GM21515 (cell line): ENCODE data around the gene VN1R5.
"Not testable (repeated sequence)": the region's sequence is repeated elsewhere in the genome, so short reads cannot be mapped to it uniquely, and the experiment has no call there.

ENCODE experiments used
- ATAC-seq: cut with Tn5 transposase; IDR thresholded peaks from one replicate; pipeline ENCODE4 v1.9.1; 2021; ENCODE audit not compliant: unreplicated experiment

VN1R5 gene

DNA sequence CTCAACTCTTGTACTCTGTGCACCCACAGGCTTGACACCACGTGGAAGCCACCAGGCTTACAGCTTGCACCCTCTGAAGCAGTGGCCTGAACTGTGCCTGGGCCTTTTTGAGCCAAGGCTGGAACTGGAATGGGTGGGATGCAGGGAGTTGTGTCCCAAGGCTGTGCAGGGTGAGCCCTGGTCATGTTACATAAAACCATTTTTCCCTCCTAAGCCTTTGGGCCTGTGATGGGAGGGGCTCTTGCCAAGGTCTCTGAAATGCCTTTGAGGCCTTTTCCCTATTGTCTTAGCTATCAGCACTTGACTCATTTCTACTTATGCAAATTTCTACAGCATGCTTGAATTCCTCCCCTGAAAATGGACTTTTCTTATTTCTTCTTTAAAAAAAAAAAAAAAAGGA, 14.1 kb downstream of the VN1R5 start:
- ATAC-seq: no peak

DNA sequence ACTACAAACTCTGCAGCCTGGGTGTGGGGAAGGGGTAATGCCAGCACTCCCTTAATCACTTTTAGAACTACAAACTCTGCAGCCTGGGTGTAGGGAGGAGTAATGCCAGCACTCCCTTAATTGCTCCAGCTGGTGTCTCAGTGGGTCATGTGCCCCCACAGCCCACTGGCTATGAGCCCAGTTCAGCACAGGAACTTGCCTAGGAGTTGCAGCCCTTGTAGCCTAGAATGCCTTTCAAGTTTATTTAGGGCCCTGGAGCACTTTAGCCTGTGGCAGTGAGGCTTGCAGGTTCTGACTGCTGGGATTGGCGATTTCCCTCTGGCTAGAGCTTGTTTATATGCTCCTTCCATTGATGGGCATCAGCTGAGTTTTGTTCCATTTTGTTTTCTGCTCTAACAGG, 17.1 kb downstream of the VN1R5 start:
- no peak for ATAC-seq

DNA sequence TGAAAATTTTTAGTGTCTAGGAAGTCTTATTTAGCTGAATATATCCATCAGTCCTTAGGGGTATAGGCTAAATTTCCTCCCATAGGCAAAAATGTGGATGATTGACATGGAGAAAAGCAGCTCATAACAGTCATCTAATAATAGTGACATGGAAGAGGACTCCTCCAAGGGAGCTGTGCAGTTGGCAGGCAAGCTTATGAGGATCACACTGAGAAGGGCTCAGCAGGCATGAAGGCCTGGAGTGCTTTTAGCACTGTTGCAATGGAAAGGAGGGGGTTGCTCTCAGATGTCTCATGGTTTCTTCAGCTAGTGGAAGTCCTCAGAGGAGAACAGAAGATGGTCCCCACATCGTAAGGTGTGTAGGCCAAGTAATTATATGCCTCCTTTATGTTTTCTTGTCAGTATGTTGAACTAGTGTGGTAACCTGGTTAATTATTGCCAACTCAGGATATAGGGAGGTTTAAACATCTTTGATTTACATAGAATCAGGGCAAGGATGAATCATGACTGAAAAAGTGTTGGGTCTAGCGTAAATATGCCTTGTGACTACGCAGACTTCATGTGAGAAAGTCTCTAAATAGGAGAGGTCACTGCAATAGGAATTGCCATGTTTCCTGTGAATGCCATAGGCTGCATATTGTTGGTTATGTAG, 18.9 kb downstream of the VN1R5 start:
- ATAC-seq: no peak

DNA sequence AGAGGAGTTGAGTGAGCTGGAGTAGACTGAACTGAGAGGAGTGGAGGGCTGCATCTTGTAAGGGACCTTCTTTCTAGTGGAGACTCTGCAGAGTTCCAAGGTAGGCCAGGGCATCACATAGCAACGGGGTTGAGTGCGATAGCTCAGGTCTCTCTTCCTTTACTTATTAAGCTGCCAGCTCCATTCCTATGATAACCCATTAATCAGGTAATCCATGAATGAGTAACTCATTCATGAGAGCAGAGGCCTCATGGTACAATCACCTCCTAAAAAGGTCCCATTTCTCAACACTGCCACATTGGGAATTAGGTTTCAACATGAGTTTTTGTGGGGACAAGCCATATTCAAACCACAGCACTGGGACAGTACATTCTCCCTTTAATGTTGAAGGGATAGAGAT, 21.3 kb downstream of the VN1R5 start:
- no peak for ATAC-seq

DNA sequence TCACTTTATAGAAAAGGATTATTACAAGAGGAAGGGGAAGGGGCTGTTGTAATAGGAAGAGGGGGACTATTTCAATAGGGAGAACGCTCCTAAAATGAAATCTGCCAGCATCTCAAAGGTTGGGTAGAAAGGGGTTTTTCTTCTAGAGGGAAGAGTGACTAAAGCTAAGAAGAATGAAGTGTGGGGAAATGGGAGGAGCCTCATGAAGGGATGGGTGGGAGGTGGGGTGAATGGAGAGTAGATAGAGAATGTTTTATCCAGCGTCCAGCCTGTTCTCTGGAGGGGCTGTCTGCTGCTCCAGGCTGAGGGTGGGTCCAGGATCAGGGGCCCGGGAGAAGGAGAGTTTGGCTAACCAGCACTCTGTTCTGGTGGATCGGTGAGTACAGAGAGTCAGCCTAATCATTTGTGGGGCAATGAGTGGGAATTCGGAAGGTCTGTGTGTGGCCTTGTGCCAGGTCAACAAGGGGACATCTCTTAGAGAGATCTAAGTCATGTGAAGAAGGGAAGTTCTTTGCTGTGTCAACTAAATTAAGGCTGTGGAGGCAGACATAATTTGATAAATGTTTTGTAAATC, 25.2 kb downstream of the VN1R5 start:
- ATAC-seq: no peak

DNA sequence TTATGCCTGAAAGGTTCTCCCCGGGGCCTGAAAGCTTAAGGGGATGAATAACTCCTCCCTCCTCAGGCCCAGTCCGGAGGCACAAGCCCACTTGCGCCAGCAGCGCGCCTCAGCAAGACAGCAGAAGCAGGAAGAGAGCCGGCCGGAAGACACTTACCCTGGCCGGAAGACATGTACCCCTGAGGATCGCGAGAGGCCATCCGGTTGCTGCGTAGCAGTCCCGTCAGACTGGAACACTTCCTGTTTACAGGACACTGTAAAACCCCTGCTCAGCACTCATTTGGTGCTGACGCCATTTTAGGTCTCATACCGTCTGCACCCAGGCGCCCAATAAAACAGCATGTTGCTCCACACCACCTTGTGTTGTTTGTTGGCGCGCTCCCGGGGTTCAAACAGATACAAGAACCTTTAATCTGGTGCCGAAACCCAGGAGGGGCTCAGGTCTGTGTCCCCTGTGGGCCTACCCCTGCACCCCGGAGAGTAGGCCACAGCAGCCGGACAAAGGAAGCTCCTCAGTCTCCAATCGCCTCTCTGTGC, 30.3 kb downstream of the VN1R5 start:
- ATAC-seq: no peak

DNA sequence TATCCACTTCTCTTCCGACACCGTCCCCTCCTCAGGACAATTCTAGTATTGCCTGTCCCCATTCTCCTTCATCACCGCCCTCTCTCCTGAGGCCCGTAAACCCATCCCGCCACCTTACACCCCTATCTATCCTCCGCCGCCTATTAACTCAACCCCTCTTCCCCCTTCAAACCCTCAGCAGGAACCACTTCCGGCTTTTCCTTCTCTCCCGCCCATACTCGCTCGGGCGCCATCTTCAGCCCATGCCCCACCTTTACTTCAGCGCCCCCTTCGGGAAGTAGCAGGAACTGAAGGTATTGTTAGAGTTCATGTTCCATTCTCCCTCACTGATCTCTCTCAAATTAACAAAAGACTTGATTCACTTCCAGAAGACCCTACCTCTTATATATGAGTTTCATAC, 31.6 kb downstream of the VN1R5 start:
- no peak for ATAC-seq

DNA sequence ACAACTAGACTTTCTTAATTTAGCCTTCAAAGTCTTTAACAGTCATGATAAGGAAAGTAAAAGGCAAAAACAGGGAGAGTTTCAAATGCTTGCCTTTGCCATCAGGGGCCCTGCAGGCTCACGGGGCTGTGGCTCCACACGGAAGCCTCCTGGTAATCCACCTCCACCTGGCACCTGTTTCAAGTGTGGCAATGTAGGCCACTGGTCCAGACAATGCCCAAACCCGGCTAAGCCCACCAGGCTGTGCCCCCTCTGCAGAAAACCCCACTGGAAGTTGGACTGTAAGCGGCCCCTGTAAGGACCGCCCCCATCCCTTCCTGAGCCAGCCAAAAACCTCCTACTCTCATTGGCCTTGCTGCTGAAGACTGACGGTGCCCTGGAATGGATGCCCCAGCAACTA, 32.5 kb downstream of the VN1R5 start:
- no peak for ATAC-seq

DNA sequence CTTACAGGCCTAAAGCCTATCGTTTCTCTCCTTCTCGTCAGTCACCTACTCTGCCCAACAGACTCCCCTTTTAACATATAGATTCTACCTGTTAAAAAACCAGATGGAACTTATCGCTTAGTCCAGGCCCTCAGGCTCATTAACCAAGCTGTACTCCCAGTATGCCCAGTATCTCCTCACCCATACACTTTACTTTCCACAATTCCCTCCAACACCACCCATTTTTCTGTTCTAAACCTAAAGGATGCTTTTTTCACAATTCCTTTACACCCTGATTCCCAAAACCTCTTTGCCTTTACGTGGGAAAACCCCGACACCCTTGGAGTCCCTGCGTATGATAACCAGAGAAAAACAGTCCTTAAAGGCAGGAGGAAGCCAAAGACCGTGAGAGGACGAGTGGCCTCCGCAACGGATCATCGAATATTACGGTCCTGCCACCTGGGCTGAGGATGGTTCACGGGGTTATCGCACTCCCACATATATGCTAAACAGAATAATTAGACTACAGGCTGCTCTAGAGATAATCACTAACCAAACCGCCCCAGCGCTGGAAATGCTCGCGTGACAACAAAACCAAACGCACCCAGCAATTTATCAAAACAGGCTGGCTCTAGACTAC, 33.5 kb downstream of the VN1R5 start:
- not testable (repeated sequence) for ATAC-seq

DNA sequence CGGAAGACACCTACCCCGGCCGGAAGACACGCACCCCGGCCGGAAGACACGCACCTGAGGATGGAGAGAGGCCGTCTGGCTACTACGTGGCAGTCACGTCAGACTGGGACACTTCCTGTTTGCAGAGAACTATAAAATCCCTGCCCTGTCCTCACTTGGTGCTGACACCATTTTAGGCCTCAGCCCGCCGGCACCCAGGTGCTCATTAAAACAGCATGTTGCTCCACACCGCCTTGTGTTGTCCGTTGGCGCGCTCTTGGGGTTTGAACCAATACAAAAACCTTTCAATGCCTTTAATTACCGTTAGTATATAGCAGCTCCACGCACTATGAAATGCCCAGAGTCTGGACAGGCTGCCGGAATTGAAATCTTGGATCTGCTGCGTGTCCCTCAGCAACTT, 34.7 kb downstream of the VN1R5 start:
- ATAC-seq: no peak

DNA sequence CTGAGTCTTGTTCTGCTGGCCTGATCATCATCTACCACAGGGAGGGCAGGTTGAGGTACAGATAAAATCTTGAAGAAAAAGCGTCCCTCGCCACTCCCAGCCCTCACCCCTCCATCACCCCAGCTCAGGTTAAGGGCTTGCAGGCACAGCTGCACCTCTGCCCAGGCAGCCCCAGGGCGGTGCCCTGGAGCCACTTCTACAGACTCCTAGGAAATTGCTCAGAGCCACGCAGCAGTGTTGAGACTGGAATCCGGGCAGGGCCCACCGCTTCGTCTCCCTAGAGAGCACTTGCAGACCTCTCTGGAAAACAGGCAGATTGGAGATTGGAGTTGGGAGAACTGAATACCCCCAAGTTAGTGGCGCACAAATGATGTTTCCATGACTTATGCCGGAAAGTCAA, 35.3 kb downstream of the VN1R5 start:
- no peak for ATAC-seq

DNA sequence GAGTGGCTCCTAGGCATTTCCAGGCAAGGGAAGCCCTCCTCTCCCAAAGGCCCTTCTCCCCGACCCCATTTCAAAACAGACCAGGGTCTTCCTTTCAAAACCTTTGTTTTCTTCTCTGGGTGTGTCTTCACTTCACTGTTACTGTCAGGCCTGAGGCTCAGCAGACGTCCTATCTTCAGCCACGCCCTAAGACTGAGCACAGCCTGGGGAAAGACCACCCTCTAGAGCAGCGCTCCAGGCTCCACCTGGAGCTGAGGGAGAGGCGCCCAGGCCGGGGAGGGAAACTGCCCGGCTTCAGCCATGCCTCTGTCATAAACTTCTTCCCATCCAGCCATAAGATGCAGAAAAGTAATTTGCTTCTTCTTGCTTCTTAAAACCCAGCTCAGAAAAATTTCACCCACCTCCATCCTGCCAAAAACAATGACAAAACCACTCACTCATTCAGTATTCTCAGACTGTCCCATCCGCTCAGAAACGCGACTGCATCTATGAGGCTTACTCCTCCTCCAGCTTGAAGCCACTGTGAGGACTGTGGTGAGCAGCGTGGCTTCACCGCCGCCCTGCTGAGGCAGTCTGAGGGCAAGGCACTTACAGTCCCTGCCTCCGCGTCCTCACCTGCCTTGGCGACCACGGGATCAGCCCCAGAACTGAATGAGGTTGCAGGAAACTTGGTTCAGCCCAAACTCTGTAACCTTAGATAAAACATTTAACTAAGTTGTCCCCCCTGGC, 36.1 kb downstream of the VN1R5 start:
- ATAC-seq: no peak

DNA sequence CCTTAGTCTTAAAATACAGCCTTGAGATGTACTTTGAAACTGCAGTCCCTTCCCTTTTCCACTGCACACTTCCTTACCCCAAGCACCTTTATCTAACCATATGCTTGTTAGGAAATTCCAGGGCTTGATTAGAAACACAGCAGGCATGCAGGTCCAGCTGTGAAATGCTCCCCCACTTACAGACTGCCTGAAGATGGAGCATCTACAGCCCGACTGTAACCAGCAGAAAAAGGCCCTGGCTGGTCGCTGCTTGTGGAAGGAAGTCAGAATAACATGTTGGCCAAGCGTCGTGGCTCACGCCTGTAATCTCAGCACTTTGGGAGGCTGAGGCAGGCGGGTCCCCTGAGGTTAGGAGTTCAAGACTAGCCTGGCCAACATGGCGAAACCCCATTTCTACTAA, 37.2 kb downstream of the VN1R5 start:
- no peak for ATAC-seq

DNA sequence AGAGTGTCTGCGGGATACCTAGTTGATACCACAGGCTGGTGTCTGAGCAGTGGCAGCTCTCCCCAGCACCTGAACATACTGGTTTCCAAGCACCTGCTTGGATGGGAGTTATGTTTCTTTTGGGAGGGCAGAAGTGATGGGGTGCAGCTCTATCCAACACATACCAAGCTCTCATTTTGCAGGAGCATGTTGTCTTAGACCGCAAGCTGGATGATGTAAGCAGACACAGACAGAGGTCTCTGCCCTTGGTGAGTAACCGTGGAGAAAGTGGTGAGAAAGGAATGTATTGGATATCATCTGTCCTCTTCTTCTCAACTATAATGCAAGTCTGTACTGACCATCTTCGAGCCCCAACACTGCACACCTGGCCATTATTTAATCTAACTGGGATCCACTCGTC, 38.4 kb downstream of the VN1R5 start:
- ATAC-seq: no peak

DNA sequence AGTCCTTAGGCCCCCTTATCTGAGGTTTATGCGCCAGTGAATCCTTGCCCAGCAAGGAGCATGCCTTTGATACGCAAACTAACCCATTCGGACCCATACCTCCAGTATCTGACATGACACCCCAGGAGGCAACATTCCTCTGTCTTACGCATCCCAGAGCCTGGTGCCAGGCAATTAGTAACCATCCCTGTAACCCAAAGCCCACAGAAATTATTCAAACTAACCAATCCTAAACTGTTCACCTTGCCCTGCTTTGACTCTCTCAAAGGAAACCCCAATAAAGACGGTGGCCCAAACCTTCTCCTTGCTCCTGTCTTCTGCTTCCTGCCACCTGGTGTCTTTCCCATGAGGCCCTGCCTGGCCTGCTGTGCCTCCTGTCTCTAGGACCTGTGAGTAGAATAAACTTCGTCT, 39.4 kb downstream of the VN1R5 start:
- no peak for ATAC-seq

DNA sequence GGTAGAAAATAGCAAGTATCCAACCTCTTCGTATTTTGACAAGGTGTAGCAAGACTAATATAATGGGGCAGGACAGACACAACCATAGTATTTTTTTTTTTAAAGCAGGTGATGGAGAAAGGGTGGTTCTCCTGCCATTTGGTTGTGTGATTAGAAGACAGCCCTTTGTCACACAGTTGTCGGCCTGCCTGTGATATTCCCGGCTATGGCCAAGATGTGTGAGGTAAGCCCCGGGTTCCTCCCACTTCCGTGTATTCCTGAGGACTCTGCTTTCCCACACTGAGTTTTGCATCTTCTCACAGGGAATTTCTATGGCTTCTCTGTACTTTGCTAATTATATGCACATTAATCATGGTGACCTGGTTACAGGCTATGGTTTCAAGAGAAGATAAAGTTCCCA, 39.9 kb downstream of the VN1R5 start:
- ATAC-seq: no peak

DNA sequence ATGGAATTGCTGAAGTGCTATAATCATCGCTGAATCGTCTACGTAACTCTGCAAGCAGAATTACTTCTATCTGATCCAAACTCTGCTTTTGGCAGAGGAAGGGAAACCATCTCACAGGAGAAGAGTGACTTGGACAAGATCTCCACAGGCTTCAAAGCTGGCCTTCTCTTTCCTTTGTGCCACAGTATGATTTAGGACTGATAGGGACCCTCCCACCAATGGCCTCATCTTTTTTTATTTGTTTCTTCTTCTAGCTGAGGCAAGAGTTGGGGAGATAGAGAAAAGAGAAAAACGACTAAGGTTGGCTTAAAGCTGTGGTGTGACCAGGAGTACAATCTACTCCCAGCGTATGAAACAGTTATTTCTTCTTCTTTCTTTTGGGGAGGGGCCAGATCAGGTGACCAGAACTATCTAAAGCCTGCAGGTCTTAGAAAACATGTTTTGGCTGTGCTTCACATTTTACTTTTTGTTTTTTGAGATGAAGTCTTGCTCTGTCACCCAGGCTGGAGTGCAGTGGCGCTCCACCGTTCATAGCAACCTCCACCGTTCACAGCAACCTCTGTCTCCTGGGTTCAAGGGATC, 40.8 kb downstream of the VN1R5 start:
- no peak for ATAC-seq

DNA sequence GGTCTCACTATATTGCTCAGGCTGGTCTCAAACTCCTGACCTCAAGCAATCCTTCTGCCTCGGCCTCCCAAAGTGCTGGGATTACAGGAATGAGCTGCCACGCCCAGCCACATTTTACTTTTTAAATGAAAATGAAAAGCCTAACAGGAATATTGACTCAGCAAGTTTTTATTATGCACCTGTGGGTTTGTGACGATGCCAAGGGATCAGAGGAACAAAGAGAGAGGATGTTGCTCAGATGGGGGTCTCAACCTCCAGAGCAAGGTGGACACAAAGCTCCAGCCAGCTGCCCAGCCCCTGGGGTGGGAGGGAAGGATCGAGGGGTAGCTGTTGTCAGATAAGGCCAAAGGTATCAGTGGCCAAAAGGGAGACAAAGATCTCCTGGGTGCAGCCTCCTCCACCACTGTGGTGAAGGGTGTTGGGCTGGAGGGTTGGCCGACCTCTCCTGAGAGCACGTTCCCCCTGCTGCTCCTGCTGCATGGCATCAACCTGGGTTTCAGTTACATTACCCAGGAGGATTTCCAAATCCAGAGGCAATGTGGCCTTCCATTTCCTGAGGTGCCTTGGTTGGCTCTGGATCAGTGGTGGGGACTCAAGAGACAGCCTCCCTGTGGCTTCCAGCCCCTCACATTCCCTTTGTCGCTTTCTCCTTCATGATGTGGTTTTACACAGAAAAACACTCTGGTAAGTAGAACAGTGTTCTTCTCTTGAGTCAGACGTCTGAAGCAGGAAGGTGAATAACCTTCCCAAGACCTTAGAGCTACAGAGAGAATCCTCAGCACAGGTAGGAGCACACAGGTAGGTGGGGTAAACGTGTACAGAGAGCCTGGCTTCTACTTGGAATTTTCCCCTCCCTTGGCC, 41.6 kb downstream of the VN1R5 start:
- ATAC-seq: no peak

DNA sequence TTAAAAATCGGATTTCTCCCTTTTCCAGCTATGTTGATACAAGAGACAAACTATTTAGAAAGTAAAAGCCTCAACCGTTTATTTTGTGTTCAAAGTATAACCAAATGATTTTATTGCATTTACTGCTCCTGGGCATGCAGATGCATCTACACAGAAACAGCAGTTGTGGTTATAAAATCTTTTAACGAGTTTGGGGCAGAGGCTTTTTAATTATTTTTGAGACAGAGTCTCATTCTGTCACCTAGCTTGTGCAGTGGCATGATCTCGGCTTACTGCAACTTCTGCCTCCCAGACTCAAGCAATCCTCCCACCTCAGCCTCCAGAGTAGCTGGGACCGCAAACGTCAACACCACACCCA, 42.2 kb downstream of the VN1R5 start:
- ATAC-seq: no peak

DNA sequence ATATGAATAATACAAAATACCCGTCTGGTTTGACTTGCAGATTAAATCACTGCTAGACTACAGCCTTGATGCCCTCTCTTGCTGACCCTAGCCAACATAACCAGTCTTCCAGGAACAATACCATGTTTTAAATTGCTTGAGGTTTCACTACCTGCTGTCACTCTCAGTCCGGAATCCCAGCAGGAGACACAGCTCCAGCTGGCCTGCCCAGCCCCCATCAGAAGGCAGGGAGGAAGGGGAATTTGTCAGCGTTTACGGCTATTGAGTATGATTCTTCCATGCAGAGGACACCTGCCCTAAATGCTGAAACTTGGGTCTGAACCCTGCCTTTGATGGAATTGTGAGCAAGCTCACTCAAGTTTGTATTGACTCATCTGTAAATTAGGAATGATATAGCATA, 42.8 kb downstream of the VN1R5 start:
- no peak for ATAC-seq
